CD14-positive monocyte (primary cell): ENCODE results near the gene URGCP. TPM values are rescaled to one million over a fixed set of nuclear protein-coding genes. Genes with fewer than 3 reads are reported as not detected.

Source experiments
- DNase-seq, 3 donors: peaks; one replicate each; pipeline ENCODE4 v3.0.0-alpha.2; 2011 to 2022
- H2AFZ ChIP-seq: 2 replicates; pipeline ENCODE4 v1.6.0; 2012; ENCODE audit warnings: mild to moderate bottlenecking, low read depth, low read length, inconsistent platforms; ENCODE audit not compliant: insufficient read depth, poor library complexity, severe bottlenecking
- H3K27ac ChIP-seq, 2 donors: 1 replicate in 1 of 2; 2 replicates in 1 of 2; pipeline ENCODE4 v1.5.1; 2012 to 2013; ENCODE audit warnings: low read length in 2 of 2, control low read depth in 1 of 2, inconsistent platforms in 1 of 2, low read depth in 1 of 2, mild to moderate bottlenecking in 1 of 2
- H3K27me3 ChIP-seq, 2 donors: one replicate each; pipeline versions ENCODE4 v1.6.0 to v1.6.1; 2011 to 2013; ENCODE audit warnings: low read length in 2 of 2; ENCODE audit not compliant: control insufficient read depth in 2 of 2, insufficient read depth in 2 of 2
- H3K36me3 ChIP-seq, 2 donors: replicated peaks in 1 of 2; 1 replicate in 1 of 2; 2 replicates in 1 of 2; pipeline versions ENCODE4 v1.5.1 to v1.6.1; 2012 to 2013; ENCODE audit warnings: low read length in 2 of 2, control low read depth in 1 of 2, inconsistent platforms in 1 of 2, mild to moderate bottlenecking in 1 of 2; ENCODE audit not compliant: insufficient read depth in 2 of 2, control insufficient read depth in 1 of 2
- H3K4me1 ChIP-seq, 2 donors: 1 replicate in 1 of 2; 2 replicates in 1 of 2; pipeline versions ENCODE4 v1.5.1 to v1.6.1; 2012 to 2013; ENCODE audit warnings: low read length in 2 of 2, control low read depth in 1 of 2, inconsistent platforms in 1 of 2, mild to moderate bottlenecking in 1 of 2, moderate library complexity in 1 of 2; ENCODE audit not compliant: insufficient read depth in 2 of 2, control insufficient read depth in 1 of 2
- H3K4me2 ChIP-seq: replicated peaks from 2 replicates; pipeline ENCODE3; 2012; ENCODE audit warnings: low read length, moderate library complexity, mild to moderate bottlenecking; ENCODE audit not compliant: poor library complexity, severe bottlenecking; ENCODE audit errors: extremely low read depth
- H3K4me3 ChIP-seq, 3 experiments: fragments of 200-600 bp in 1 of 3; sonication (generic) in 1 of 3; replicated peaks in 1 of 3; 1 replicate in 2 of 3; 2 replicates in 1 of 3; pipeline ENCODE4 v1.5.1; 2011 to 2013; ENCODE audit warnings: low read length in 3 of 3, mild to moderate bottlenecking in 3 of 3, control low read depth in 2 of 3, low read depth in 2 of 3, inconsistent platforms in 1 of 3, moderate library complexity in 1 of 3
- H3K79me2 ChIP-seq: 2 replicates; pipeline ENCODE4 v1.6.0; 2012; ENCODE audit warnings: mild to moderate bottlenecking, control low read depth, inconsistent platforms, low read length, moderate library complexity; ENCODE audit not compliant: insufficient read depth
- H3K9ac ChIP-seq: 2 replicates; pipeline ENCODE4 v1.6.0; 2017; ENCODE audit warnings: low read length, mild to moderate bottlenecking; ENCODE audit not compliant: insufficient read depth, poor library complexity, severe bottlenecking
- H3K9me3 ChIP-seq, 2 donors: replicated peaks in 1 of 2; 1 replicate in 1 of 2; 2 replicates in 1 of 2; pipeline versions ENCODE4 v1.5.1 to v1.6.1; 2012 to 2013; ENCODE audit warnings: low read length in 2 of 2, control low read depth in 1 of 2; ENCODE audit not compliant: control insufficient read depth in 1 of 2, insufficient read depth in 1 of 2
- H4K20me1 ChIP-seq: 2 replicates; pipeline ENCODE4 v1.6.0; 2012; ENCODE audit warnings: mild to moderate bottlenecking, low read length, control low read depth, moderate library complexity; ENCODE audit not compliant: insufficient read depth
- H3K27ac Mint-ChIP-seq, 7 donors: one replicate each; pipeline ENCODE4 v1.8.0; 2020; ENCODE audit warnings: mild to moderate bottlenecking in 7 of 7, mixed read lengths in 7 of 7, moderate library complexity in 6 of 7, inconsistent platforms in 2 of 7
- H3K27me3 Mint-ChIP-seq, 3 donors: one replicate each; pipeline ENCODE4 v1.8.0; 2021 to 2022; ENCODE audit warnings: low read depth in 3 of 3, mild to moderate bottlenecking in 3 of 3, mixed read lengths in 3 of 3, moderate library complexity in 3 of 3, inconsistent platforms in 1 of 3
- H3K36me3 Mint-ChIP-seq, 2 donors: one replicate each; pipeline ENCODE4 v1.8.0; 2020; ENCODE audit warnings: mixed read lengths in 2 of 2, inconsistent platforms in 1 of 2, mild to moderate bottlenecking in 1 of 2
- H3K4me1 Mint-ChIP-seq: one replicate; pipeline ENCODE4 v1.8.0; 2020; ENCODE audit warnings: mild to moderate bottlenecking, mixed read lengths
- H3K4me3 Mint-ChIP-seq, 2 donors: one replicate each; pipeline ENCODE4 v1.8.0; 2020; ENCODE audit warnings: mild to moderate bottlenecking in 2 of 2, mixed read lengths in 2 of 2, moderate library complexity in 1 of 2
- H3K9me3 Mint-ChIP-seq, 7 donors: one replicate each; pipeline ENCODE4 v1.8.0; 2020 to 2022; ENCODE audit warnings: mixed read lengths in 7 of 7, mild to moderate bottlenecking in 6 of 7, moderate library complexity in 6 of 7, inconsistent platforms in 2 of 7
- WGBS: methylation state at CpG from one replicate; pipeline ENCODE4 v1.1.5; 2013; ENCODE audit warnings: missing lambda C conversion rate; ENCODE audit not compliant: insufficient coverage; 5-methylcytosine and 5-hydroxymethylcytosine counted together
- intact Hi-C, 2 donors: fragments of 100-400 bp; cut with micrococcal nuclease; formaldehyde crosslinking; loops; one replicate each; pipeline versions ENCODE4 v1.15.0 to v1.15.1; 2023
- polyA plus RNA-seq, 3 donors: library from polyadenylated mRNA; depleted of rRNA in 1 of 3; unstranded in 2 of 3; stranded (reverse) in 1 of 3; fragments of 300-500 nt in 2 of 3; fragments of >200 nt in 1 of 3; fragmentation: Illumina TruSeq in 2 of 3; gene quantifications; 1 replicate in 2 of 3; 2 replicates in 1 of 3; pipeline ENCODE4 v1.2.3, GENCODE V29; 2012 to 2021
- TF ChIP-seq, protein P1 (sequence below): fragments of 200-600 bp; IDR thresholded peaks from one replicate; pipeline ENCODE4 v1.8.0; 2022; ENCODE audit warnings: antibody characterized with exemption, mild to moderate bottlenecking

Gene URGCP
- polyA plus RNA-seq, 3 donors: 5.7 to 6.8 (median 5.9) TPM

GRCh38 chr7:43876976-43877745 is 29.2 kb downstream of the URGCP start:
- intact Hi-C loops: no loop called here
- no peaks in the 10 kb centered on the region for H3K27me3 ChIP-seq
- peaks cover 37 to 54% of the 10 kb centered on the region in 2 donors for H3K36me3 ChIP-seq
- Mint-ChIP-seq H3K9me3 (peaks cover 0 to 2% (median 0%) of the 10 kb centered on the region in 7 donors), H3K4me3 (no peak overlapping the region), H3K27ac (peak overlapping the region in 6 of 7 donors; percentile 45 to 87 (median 67)), H3K36me3 (peaks cover 52 to 63% of the 10 kb centered on the region in 2 donors), H3K27me3 (peaks cover 0 to 4% (median 0%) of the 10 kb centered on the region in 3 donors), H3K4me1 (peaks cover 12% of the 10 kb centered on the region)
- no peaks in the 10 kb centered on the region for H3K9me3 ChIP-seq
- no peaks in the 10 kb centered on the region for H4K20me1 ChIP-seq
- H3K4me3 ChIP-seq: no peak overlapping the region
- H3K9ac ChIP-seq: no peak overlapping the region
- TF ChIP-seq, protein P1, sequence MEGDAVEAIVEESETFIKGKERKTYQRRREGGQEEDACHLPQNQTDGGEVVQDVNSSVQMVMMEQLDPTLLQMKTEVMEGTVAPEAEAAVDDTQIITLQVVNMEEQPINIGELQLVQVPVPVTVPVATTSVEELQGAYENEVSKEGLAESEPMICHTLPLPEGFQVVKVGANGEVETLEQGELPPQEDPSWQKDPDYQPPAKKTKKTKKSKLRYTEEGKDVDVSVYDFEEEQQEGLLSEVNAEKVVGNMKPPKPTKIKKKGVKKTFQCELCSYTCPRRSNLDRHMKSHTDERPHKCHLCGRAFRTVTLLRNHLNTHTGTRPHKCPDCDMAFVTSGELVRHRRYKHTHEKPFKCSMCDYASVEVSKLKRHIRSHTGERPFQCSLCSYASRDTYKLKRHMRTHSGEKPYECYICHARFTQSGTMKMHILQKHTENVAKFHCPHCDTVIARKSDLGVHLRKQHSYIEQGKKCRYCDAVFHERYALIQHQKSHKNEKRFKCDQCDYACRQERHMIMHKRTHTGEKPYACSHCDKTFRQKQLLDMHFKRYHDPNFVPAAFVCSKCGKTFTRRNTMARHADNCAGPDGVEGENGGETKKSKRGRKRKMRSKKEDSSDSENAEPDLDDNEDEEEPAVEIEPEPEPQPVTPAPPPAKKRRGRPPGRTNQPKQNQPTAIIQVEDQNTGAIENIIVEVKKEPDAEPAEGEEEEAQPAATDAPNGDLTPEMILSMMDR: no peak
- 89% methylated on average over 27 of the region's 29 CpGs for WGBS
- no peak overlapping the region for H3K4me2 ChIP-seq
- H3K4me1 ChIP-seq: peaks cover 11 to 13% of the 10 kb centered on the region in 2 donors
- H2AFZ ChIP-seq: no peak overlapping the region
- DNase-seq: no peak
- H3K79me2 ChIP-seq: no peaks in the 10 kb centered on the region
- H3K27ac ChIP-seq: peak overlapping the region in 1 of 2 donors; percentile 72

DNA sequence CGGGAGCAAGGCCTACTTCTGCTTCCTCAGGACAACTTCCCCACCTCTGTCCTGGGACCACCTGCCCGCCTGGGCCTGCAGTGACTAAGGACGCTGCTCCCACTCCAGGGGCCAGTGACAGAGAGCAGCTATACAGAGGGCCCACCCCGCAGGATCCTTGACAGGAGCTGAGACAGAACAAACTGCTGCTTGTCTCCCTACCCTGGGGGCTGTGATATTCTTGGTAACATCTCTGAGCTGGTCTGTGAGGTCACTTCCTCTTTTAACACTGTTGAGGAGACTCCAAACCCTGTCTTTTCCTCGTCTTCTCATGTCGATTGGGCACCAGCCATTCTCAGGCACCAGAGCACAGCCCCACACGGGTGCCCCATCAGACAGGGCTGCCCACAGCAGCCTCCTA is 30.2 kb downstream of the URGCP start:
- Mint-ChIP-seq H3K4me1 (peaks cover 12% of the 10 kb centered on the region), H3K9me3 (peaks cover 0 to 2% (median 0%) of the 10 kb centered on the region in 7 donors)
- intact Hi-C loops: no loop called here

More for the DNA sequence above, 30.2 kb downstream of the URGCP start:
- TF ChIP-seq, protein P1: no peak
- Histone ChIP-seq H4K20me1 (no peaks in the 10 kb centered on the region), H3K27ac (peak overlapping the region; percentile 46 to 72), H3K4me2 (no peak overlapping the region), H3K4me1 (peaks cover 11 to 13% of the 10 kb centered on the region in 2 donors), H3K27me3 (no peaks in the 10 kb centered on the region), H3K4me3 (no peak overlapping the region), H3K79me2 (no peaks in the 10 kb centered on the region), H2AFZ (peak overlapping the region; percentile 55), H3K36me3 (peaks cover 37 to 47% of the 10 kb centered on the region in 2 donors), H3K9ac (no peak overlapping the region), H3K9me3 (no peaks in the 10 kb centered on the region)
- peak overlapping the region; percentile 80 to 91 (median 88) for H3K27ac Mint-ChIP-seq
- peak; percentile 27 to 50 (median 27) for DNase-seq
- WGBS: 50% methylated on average over 7 of the region's 7 CpGs
- H3K27me3 Mint-ChIP-seq: peaks cover 0 to 4% (median 3%) of the 10 kb centered on the region in 3 donors
- H3K36me3 Mint-ChIP-seq: peaks cover 44 to 54% of the 10 kb centered on the region in 2 donors
- H3K4me3 Mint-ChIP-seq: no peak overlapping the region
